Caco-2 (cell line): ENCODE results near the gene ACOXL. TPM values are rescaled to one million over a fixed set of nuclear protein-coding genes. Genes with fewer than 3 reads are reported as not detected.

Source experiments
- BruUV-seq: library from RNA; stranded (reverse); fragments of 400-500 nt; replicated peaks from 2 replicates; lab custom pipeline; 2021; lab: Mats Ljungman, UMichigan
- CTCF ChIA-PET: fragments of 300-600 bp; sonication (Branson Sonifier 250); formaldehyde crosslinking; loops from one replicate; lab custom pipeline; 2022; ENCODE audit warnings: antibody characterized with exemption; lab: Charles Lee
- POLR2A ChIA-PET: fragments of 300-600 bp; sonication (Branson Sonifier 250); formaldehyde crosslinking; loops from one replicate; lab custom pipeline; 2022; ENCODE audit warnings: antibody characterized with exemption; lab: Charles Lee
- DNase-seq, 2 experiments: peaks; one replicate each; pipeline versions ENCODE4 v3.0.0 to v3.0.0-alpha.2; 2020 to 2022
- H3K27me3 ChIP-seq: replicated peaks from 2 replicates; pipeline ENCODE4 v1.6.0; 2011; ENCODE audit warnings: low read length; ENCODE audit not compliant: control insufficient read depth, insufficient read depth
- H3K36me3 ChIP-seq: 2 replicates; pipeline ENCODE4 v1.5.1; 2011; ENCODE audit warnings: low read length; ENCODE audit not compliant: control insufficient read depth, insufficient read depth
- H3K4me1 ChIP-seq: fragments of 250-450 bp; sonication (Bioruptor Pico); 2 replicates; pipeline ENCODE4 v1.5.1; 2020; ENCODE audit warnings: mild to moderate bottlenecking
- H3K4me3 ChIP-seq: 2 replicates; pipeline ENCODE4 v1.5.1; 2011; ENCODE audit warnings: low read depth, mild to moderate bottlenecking, control low read depth, low read length
- H3K9me3 ChIP-seq: fragments of 250-450 bp; sonication (Bioruptor Pico); 2 replicates; pipeline ENCODE4 v1.5.1; 2020; ENCODE audit warnings: mild to moderate bottlenecking, moderate library complexity
- H3K27ac Mint-ChIP-seq: one replicate; pipeline ENCODE4 v1.8.0; 2022; ENCODE audit warnings: mixed read lengths; ENCODE audit not compliant: unreplicated experiment
- H3K27me3 Mint-ChIP-seq: one replicate; pipeline ENCODE4 v1.8.0; 2022; ENCODE audit warnings: mixed read lengths; ENCODE audit not compliant: insufficient read depth, unreplicated experiment
- H3K36me3 Mint-ChIP-seq: one replicate; pipeline ENCODE4 v1.8.0; 2022; ENCODE audit warnings: mild to moderate bottlenecking, mixed read lengths; ENCODE audit not compliant: insufficient read depth, unreplicated experiment
- H3K4me1 Mint-ChIP-seq: one replicate; pipeline ENCODE4 v1.8.0; 2022; ENCODE audit warnings: low read depth, mixed read lengths; ENCODE audit not compliant: unreplicated experiment
- H3K4me3 Mint-ChIP-seq: one replicate; pipeline ENCODE4 v1.8.0; 2022; ENCODE audit warnings: mild to moderate bottlenecking, moderate library complexity, mixed read lengths; ENCODE audit not compliant: unreplicated experiment
- H3K9me3 Mint-ChIP-seq: one replicate; pipeline ENCODE4 v1.8.0; 2022; ENCODE audit warnings: mixed read lengths; ENCODE audit not compliant: unreplicated experiment
- intact Hi-C: fragments of 100-400 bp; cut with micrococcal nuclease; formaldehyde crosslinking; loops from one replicate; pipeline ENCODE4 v1.10.0; 2022; ENCODE audit not compliant: unreplicated experiment
- total RNA-seq: library from RNA; stranded (reverse); gene quantifications from 2 replicates; pipeline ENCODE4 v1.2.3, GENCODE V29; 2022
- TF ChIP-seq, protein P1 (sequence below), 2 experiments: fragments of 200-600 bp in 1 of 2; IDR thresholded peaks; 1 replicate in 1 of 2; 2 replicates in 1 of 2; pipeline versions ENCODE4 v1.5.1 to v1.8.0; 2011 to 2022; ENCODE audit warnings: antibody characterized with exemption in 1 of 2, control low read depth in 1 of 2, inconsistent platforms in 1 of 2, low read depth in 1 of 2, low read length in 1 of 2, mild to moderate bottlenecking in 1 of 2, moderate library complexity in 1 of 2; ENCODE audit not compliant: insufficient read depth in 1 of 2, severe bottlenecking in 1 of 2, unreplicated experiment in 1 of 2

The ACOXL gene
- total RNA-seq, 1 experiment from 2014 or later = 2.6 TPM

DNA sequence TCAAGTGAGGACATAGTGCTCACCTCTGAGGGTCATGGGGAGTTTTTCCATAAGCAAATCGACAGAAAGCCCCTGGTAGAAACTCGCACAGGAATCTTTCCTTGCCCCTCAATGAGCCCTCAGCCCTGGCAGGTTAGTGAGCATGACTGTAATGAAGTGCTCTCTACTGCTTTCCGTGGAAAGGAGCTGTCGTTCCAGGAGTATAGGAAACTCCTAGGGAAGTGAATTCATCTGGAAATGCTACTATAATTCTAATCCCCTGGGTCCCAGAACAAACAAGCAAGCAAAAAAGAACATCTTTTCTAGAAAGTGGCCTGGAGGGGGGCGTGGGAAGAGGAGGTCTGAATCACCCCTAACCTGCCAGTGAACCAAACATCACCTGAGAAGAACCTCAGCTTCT lies 406.5 kb downstream of the ACOXL start:
- peaks cover 9% of the 10 kb centered on the region for H3K4me1 Mint-ChIP-seq
- H3K4me3 ChIP-seq = no peak overlapping the region
- H3K36me3 Mint-ChIP-seq = peaks cover 33% of the 10 kb centered on the region
- ChIA-PET POLR2A (no interaction called here), CTCF (no interaction called here)
- H3K4me1 ChIP-seq = no peaks in the 10 kb centered on the region
- no peak overlapping the region for H3K4me3 Mint-ChIP-seq
- no TSS peak for BruUV-seq
- H3K9me3 ChIP-seq = no peaks in the 10 kb centered on the region
- no peaks in the 10 kb centered on the region for H3K9me3 Mint-ChIP-seq
- TF ChIP-seq, protein P1, sequence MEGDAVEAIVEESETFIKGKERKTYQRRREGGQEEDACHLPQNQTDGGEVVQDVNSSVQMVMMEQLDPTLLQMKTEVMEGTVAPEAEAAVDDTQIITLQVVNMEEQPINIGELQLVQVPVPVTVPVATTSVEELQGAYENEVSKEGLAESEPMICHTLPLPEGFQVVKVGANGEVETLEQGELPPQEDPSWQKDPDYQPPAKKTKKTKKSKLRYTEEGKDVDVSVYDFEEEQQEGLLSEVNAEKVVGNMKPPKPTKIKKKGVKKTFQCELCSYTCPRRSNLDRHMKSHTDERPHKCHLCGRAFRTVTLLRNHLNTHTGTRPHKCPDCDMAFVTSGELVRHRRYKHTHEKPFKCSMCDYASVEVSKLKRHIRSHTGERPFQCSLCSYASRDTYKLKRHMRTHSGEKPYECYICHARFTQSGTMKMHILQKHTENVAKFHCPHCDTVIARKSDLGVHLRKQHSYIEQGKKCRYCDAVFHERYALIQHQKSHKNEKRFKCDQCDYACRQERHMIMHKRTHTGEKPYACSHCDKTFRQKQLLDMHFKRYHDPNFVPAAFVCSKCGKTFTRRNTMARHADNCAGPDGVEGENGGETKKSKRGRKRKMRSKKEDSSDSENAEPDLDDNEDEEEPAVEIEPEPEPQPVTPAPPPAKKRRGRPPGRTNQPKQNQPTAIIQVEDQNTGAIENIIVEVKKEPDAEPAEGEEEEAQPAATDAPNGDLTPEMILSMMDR (IDR thresholded peaks at IDR 0.05; ENCODE audit: insufficient read depth in 1 of 2, low read depth in 1 of 2, low read length in 1 of 2, severe bottlenecking in 1 of 2, unreplicated experiment in 1 of 2) = no peak
- H3K27me3 Mint-ChIP-seq = no peaks in the 10 kb centered on the region
- DNase-seq = no peak
- intact Hi-C loops = no loop called here
- no peak overlapping the region for H3K27ac Mint-ChIP-seq
- H3K36me3 ChIP-seq = peaks cover 6% of the 10 kb centered on the region
- no peaks in the 10 kb centered on the region for H3K27me3 ChIP-seq

DNA sequence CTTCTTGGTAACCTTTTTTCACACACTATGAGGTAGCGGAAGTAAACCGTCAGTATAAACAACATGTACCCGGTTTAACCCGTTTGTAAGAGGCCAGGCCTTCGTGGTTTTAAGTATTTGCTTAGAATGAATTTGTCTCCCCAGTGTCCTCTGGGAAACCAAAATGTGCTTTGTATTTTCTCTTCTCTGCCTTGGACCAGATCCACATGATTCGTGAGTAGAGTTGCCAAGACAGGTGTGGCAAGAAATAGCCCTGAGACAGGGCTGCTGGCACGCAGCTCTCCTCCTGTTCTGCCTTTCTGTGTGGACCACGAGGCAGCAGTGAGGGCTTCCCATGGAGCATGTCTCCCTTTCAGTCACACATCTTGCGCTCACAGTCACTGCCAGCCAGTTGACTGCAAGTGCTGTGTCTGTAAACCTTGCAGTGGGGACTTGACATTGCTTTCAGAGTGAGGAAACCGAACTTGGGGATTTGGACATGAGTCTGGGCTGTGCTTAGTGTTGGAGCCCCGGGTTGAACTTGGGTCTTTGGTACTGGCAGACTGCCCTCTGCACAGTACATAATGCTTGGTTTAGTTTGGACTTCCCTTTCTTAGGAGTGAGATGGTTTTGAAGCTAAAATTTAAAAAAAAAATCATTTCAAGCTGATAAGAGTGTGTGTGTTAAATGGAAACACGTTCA lies 407.4 kb downstream of the ACOXL start:
- POLR2A ChIA-PET = no interaction called here
- peaks cover 6% of the 10 kb centered on the region for H3K36me3 ChIP-seq
- TF ChIP-seq, protein P1 (IDR thresholded peaks at IDR 0.05; ENCODE audit: insufficient read depth in 1 of 2, low read depth in 1 of 2, low read length in 1 of 2, severe bottlenecking in 1 of 2, unreplicated experiment in 1 of 2) = no peak
- H3K4me1 Mint-ChIP-seq = peaks cover under 1% of the 10 kb centered on the region
- H3K9me3 ChIP-seq = no peaks in the 10 kb centered on the region
- no peaks in the 10 kb centered on the region for H3K27me3 ChIP-seq
- H3K4me3 Mint-ChIP-seq = no peak overlapping the region
- no peaks in the 10 kb centered on the region for H3K9me3 Mint-ChIP-seq
- BruUV-seq = no TSS peak
- intact Hi-C loops = no loop called here
- no peaks in the 10 kb centered on the region for H3K27me3 Mint-ChIP-seq
- H3K36me3 Mint-ChIP-seq = peaks cover 26% of the 10 kb centered on the region
- H3K27ac Mint-ChIP-seq = no peak overlapping the region
- no peak for DNase-seq
- CTCF ChIA-PET = no interaction called here
- H3K4me3 ChIP-seq = no peak overlapping the region
- H3K4me1 ChIP-seq = no peaks in the 10 kb centered on the region

DNA sequence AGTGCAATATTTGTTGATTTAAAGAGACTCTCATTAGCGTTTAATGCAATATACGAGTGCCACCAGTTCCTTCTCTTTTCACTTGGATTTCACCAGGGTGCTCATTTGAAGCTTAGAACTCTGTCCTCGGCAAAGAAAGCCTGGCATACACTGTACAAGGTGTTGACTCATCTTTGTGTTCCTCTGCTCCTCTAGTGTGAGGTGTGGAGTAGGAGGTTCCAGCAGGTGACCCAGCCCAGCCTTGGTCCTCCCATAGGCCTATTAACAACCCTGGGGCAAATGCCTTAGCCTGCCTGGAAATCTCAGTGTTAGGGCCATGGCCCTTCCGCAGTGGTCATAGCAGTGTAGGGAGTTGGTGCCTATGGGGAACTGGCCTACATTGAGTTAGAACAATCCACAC lies 408.4 kb downstream of the ACOXL start:
- Mint-ChIP-seq H3K27me3 (no peaks in the 10 kb centered on the region), H3K9me3 (no peaks in the 10 kb centered on the region), H3K36me3 (peaks cover 19% of the 10 kb centered on the region), H3K4me3 (no peak overlapping the region), H3K27ac (no peak overlapping the region), H3K4me1 (no peaks in the 10 kb centered on the region)
- DNase-seq = no peak
- intact Hi-C loops = no loop called here
- BruUV-seq = no TSS peak
- TF ChIP-seq, protein P1 (IDR thresholded peaks at IDR 0.05; ENCODE audit: insufficient read depth in 1 of 2, low read depth in 1 of 2, low read length in 1 of 2, severe bottlenecking in 1 of 2, unreplicated experiment in 1 of 2) = no peak
- Histone ChIP-seq H3K4me1 (no peaks in the 10 kb centered on the region), H3K27me3 (no peaks in the 10 kb centered on the region), H3K9me3 (no peaks in the 10 kb centered on the region), H3K4me3 (no peak overlapping the region), H3K36me3 (peaks cover 6% of the 10 kb centered on the region)
- ChIA-PET CTCF (no interaction called here), POLR2A (no interaction called here)
